ENCODE measurements around the gene ZBTB2.

GRCh38 chr6:151422981-151423380, 31.6 kb upstream of the ZBTB2 start:
- no peak for TF ChIP-seq CTCF (IDR thresholded peaks at IDR 0.05)
- no peak for TF ChIP-seq POLR2A (IDR thresholded peaks at IDR 0.05)

Data from body of pancreas (tissue), 4 donors.